Measurements from ENCODE around the gene EGFR.

The EGFR gene

DNA sequence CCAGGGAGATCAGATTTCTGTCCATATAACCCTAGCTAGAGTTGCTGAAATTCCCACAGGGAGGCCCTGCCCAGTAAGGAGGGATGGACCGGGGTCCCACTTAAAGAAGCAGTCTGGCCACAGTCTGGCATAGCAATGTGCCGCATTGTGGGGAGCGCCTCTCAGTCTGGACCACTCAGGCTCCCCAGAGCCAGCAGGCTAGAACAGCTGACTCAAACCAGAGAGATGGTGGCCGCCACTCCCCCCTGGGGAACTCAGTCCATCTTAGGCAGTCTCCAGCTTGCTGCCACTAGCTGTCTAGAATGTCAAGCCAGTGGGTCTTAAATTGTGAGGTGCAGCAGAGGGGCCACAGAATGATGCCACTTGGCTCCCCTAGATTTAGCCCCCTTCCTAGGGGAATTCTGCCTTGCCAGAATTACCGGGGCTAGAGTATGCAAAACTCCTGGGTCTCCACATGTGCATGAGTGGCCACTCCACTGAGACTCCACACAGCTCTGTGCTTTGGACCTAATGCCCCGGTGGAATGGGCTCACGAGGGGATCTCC, 213.0 kb downstream of the EGFR start:
- no peak for DNase-seq

DNA sequence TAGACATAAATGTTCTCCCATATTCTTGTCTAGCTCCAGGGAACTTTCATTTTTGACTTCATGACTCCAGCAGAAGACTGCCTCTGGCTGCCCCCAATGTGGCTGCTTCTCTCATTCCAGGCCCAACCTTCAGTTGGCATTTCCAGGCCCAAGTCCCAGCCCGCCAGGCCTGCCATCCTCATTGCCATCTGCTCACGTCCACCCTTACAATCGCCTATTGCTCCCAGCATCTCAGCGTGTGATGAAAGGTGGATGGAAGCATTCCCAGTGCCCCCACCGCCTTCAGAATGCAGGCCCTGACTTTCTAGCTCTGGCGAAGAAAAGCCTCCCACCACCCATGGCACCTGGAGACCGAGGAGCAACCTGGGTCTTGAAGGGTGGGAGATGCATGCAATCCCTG, 214.2 kb downstream of the EGFR start:
- DNase-seq, result no peak

- DNase-seq, result no peak
Observed at GRCh38 chr7:55234408-55234807, 215.6 kb downstream of the EGFR start.

- DNase-seq, result no peak
Observed at GRCh38 chr7:55235115-55235514, 216.3 kb downstream of the EGFR start.

GRCh38 chr7:55235801-55236200, 217.0 kb downstream of the EGFR start:
- DNase-seq, result no peak

GRCh38 chr7:55236476-55236875, 217.7 kb downstream of the EGFR start:
- no peak for DNase-seq

DNA sequence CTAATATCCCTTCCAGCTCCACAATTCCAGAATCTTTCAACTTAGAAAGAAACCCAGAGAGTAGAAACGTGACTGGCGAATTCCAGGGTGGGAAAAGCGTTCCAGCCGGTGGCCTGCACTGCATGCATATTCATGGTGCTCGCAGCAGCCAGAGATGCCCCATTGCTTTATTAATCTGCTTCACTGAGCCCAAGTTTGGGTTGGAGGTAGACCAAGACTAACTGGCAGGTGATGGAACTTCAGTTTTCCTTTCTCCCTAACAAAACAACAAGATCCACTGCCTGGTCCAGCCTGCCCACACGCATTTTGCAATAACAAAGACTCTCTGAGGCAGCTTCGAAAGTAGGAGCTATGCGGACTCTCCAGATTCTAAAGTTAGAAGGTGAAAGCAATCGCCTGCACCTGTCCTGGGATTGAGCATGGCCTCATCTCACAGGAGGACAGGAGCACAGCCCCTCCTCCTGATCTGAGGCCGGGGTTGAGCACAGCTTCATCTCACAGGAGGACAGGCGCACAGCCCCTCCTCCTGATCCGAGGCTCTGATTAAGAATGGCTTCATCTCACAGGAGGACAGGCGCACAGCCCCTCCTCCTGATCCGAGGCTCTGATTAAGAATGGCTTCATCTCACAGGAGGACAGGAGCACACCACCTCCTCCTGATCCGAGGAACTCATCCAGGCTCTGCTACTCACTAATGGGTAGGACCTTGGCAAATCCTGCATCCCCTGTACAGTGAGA, 218.5 kb downstream of the EGFR start:
- no peak for DNase-seq

DNA sequence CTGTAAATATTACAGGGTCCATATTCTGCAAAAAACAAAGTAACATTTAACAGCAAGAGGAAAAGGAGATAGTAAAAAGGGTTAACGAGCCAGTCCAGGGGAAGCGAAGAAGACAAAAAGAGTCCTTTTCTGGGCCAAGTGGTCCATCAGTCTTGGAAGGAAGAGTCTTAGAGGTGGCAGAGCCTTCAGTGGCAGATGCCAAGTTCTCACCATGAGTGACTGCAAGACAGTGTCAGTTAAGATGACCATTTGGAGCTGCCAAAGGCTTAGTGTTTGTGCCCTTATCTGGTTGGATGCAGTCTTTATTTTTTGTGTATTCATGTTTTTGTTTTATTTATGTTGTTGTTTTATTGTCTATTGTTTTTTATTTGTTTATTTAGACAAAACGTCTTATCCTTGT, 220.6 kb downstream of the EGFR start:
- DNase-seq, result no peak

DNA sequence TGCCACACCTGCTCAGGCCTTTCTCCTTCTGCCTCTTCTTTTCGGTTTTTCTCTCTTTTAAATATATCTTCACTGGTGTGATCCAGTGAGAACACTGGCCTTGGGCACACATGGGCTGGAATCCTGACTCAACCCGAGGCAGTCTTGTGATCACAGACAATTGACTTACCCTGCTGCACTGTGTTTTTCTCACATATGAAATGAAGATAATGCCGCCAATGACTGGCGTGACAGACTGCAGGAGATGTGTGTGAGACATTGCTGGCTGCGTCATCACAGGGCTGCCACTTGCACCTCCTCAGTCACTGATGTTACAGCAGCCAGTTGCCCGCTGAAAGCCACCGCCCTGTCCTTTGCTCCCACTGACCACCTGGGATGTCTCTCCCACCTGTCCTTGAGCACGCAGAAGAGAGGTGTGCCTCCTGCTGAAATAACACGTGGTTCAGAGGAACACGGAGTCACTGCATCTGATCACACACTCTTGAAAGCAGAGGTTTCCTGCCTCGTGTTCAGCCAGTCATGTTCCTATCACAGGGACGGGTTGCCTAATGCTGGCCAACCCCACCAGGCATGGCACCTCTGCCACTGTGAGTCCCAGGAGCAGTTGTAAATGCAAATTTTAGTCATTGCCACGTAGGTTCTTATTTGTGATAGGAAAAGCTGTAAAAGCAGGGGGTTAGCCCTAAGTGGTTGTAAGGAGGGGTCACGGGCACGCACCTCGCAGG, 221.8 kb downstream of the EGFR start:
- no peak for DNase-seq

- DNase-seq, result no peak
Observed at GRCh38 chr7:55241958-55242357, 223.1 kb downstream of the EGFR start.

GRCh38 chr7:55242613-55243012, 223.8 kb downstream of the EGFR start:
- DNase-seq, result no peak

- DNase-seq, result no peak
Observed at GRCh38 chr7:55244006-55244745, 225.4 kb downstream of the EGFR start.

GRCh38 chr7:55245271-55245723, 226.5 kb downstream of the EGFR start:
- no peak for DNase-seq

DNA sequence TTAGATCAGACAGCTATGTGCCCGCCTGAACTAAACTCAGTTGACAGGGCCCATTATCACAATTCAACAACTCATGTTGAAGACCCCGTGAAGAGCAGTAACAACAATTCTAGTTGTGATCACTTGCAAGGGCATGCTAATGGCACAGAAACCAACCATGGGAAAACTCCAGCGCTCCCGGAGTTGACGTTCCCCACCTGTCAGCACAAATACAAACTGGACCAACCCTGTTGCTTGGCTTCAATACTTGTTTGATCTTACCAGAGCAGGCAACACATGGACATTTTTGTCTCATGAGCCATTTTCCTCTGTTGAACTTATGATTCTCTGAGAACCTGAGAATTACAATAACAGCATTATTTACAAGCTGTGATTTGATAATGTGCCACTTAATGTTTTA, 227.4 kb downstream of the EGFR start:
- no peak for DNase-seq

GRCh38 chr7:55247428-55247827, 228.6 kb downstream of the EGFR start:
- no peak for DNase-seq

GRCh38 chr7:55248526-55248925, 229.7 kb downstream of the EGFR start:
- no peak for DNase-seq

DNA sequence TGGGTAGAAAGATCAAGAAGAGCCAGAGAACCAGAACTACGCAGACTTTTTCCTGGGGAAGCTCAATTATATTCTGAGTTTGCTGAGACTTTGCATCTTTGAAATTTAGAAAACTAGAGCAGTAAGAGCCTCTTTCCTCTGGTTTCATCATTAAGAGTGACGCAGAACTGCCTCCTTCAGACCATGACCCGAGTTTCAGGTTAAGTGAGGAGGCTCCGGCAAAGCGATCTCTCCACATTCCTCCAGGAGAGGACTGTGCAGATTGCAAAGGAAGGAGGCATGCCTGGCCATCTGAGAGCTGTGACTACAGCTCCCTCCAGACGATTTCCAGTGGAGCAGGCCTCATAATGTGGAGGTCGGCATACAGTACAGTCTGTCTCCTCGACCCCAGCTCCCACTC, 230.5 kb downstream of the EGFR start:
- DNase-seq, result no peak

DNA sequence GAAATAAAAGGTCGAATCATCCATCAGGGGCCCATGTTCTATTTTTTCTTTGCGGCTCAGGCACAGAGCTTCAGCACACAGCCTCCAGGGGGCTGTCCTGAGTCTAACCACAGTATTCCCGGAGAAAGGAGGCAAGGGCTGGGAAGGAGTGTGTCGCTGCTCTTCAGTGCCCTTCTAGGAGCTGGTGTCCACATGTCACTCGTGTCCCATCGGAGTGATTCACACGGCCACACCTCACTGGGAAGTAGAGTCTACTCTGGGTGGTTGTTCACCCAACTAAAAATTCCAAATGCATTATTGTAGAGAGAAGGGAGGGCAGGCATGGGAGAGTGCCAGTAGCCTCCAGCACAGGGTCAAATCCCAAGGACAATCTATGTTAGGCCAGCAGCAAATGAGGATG, 231.5 kb downstream of the EGFR start:
- no peak for DNase-seq

DNA sequence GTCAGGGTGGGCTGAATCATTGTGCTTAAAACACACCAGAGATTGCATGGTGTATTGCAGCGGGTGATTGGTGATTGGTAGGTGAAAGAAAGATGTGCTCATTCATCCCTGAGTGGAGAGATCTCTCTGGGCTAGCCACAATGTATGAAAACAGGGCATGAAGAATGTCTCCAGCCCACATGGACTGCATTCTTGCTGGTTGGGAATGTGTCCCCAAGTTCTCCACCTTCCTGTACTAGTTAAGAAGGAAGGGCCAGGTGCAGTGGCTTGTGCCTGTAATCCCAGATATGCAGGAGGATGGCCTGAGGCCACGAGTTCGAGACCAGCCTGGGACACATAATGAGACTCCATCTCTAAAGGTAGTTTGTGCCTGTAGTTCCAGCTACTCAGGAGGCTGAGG, 232.5 kb downstream of the EGFR start:
- DNase-seq, result no peak

DNA sequence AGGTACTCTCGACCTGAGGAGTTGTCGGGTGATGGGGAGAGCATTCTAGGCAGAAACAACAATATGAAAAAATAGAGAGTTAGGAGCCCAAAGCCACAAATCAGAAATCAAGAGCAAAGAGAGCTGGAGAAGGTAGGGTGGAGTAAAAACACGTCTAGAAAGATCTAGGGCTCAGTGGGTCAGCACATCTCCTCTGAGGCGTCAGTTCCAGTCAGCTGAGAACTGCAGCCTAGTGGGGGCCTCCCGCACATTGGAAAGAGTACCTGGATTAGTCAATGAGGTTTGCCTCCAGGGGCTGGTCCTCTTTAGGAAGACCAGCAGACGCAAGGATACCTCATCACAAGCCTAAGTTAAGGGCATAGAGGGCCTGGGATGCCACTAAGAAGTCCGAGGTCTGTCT, 233.1 kb downstream of the EGFR start:
- no peak for DNase-seq

- no peak for DNase-seq
Observed at GRCh38 chr7:55252386-55252785, 233.6 kb downstream of the EGFR start.

GRCh38 chr7:55253188-55253587, 234.4 kb downstream of the EGFR start:
- DNase-seq, result no peak

DNA sequence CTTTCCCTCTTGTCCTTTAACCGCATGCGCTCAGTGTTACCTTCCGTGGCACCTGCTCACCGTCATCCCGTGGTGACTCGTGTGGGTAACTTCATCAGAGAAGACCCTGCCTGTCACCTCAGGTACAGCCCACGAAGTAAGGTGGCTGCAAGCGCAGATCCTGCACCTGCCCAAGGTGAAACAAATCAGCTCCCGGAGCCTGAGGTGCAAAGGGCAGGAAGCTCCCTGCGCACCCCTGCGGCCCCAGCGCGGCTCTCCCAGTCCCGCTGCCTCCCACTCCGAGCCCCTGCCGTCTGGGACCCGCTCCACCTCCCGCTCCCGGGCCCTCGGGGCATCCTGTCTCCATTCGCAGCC, 235.4 kb downstream of the EGFR start:
- DNase-seq, result no peak

Measured in central memory CD4-positive, alpha-beta T cell (primary cell).